Prostate gland (tissue), 2 donors: ENCODE measurements around the gene EDN2. TPM values are rescaled to one million over a fixed set of nuclear protein-coding genes. Genes with fewer than 3 reads are reported as not detected.

Experiments used
- DNase-seq: peaks from one replicate; pipeline ENCODE4 v3.0.0-alpha.2; 2019; ENCODE audit warnings: low spot score
- H3K27ac ChIP-seq, 2 donors: fragments of 200-600 bp; sonication (generic); 2 replicates each; pipeline ENCODE4 v1.5.1; 2017 to 2019
- H3K27me3 ChIP-seq: fragments of 200-600 bp; sonication (generic); replicated peaks from 2 replicates; pipeline ENCODE4 v1.5.1; 2019; ENCODE audit not compliant: insufficient read depth
- H3K36me3 ChIP-seq, 2 donors: fragments of 200-600 bp; sonication (generic); 1 replicate in 1 of 2; 2 replicates in 1 of 2; pipeline versions ENCODE4 v1.5.1 to v1.8.1; 2017 to 2019
- H3K4me1 ChIP-seq: fragments of 200-600 bp; sonication (generic); replicated peaks from 2 replicates; pipeline ENCODE4 v1.5.1; 2019
- H3K4me3 ChIP-seq, 2 donors: fragments of 200-600 bp; sonication (generic); 2 replicates each; pipeline ENCODE4 v1.5.1; 2017 to 2019
- H3K9me3 ChIP-seq: fragments of 200-600 bp; sonication (generic); 2 replicates; pipeline ENCODE4 v1.5.1; 2017
- CTCF ChIP-seq, 4 experiments: fragments of 200-600 bp in 2 of 4; fragments of 450-650 bp in 2 of 4; sonication (generic) in 2 of 4; IDR thresholded peaks; 1 replicate in 3 of 4; 2 replicates in 1 of 4; pipeline ENCODE4 v1.5.1; 2016 to 2019; ENCODE audit warnings: antibody characterized with exemption in 4 of 4, mild to moderate bottlenecking in 2 of 4, moderate library complexity in 2 of 4
- POLR2A ChIP-seq: fragments of 450-650 bp; IDR thresholded peaks from one replicate; pipeline ENCODE4 v1.6.1; 2016; ENCODE audit warnings: antibody characterized with exemption, mild to moderate bottlenecking
- POLR2AphosphoS5 ChIP-seq: sonication (generic); formaldehyde crosslinking; IDR thresholded peaks from one replicate; pipeline ENCODE4 v1.6.1; 2017; ENCODE audit warnings: antibody characterized with exemption
- WGBS: methylation state at CpG from one replicate; pipeline ENCODE4 v1.1.5; 2018; 5-methylcytosine and 5-hydroxymethylcytosine counted together
- intact Hi-C: fragments of 100-400 bp; cut with DNase I; formaldehyde crosslinking; loops from one replicate; pipeline ENCODE4 v1.14.2; 2022
- total RNA-seq, 2 donors: library from RNA; depleted of rRNA; stranded (reverse); fragments of >200 nt; gene quantifications; one replicate each; pipeline ENCODE4 v1.1.0, GENCODE V29; 2016

The EDN2 gene
- total RNA-seq, 2 donors from 2014 or later = 2.6 to 12.6 TPM

GRCh38 chr1:41513383-41513735, 28.9 kb upstream of the EDN2 start:
- no peak for TF ChIP-seq POLR2AphosphoS5
- no peak for TF ChIP-seq POLR2A
- TF ChIP-seq CTCF (IDR thresholded peaks at IDR 0.05) = no peak
- Histone ChIP-seq H3K27me3 (no peaks in the 10 kb centered on the region), H3K4me1 (no peaks in the 10 kb centered on the region), H3K4me3 (no peak overlapping the region), H3K27ac (no peak overlapping the region), H3K9me3 (no peaks in the 10 kb centered on the region), H3K36me3 (no peaks in the 10 kb centered on the region)
- intact Hi-C loops = no loop called here
- 68% methylated on average over 17 of the region's 17 CpGs for WGBS
- DNase-seq = no peak

GRCh38 chr1:41512701-41513382, 28.4 kb upstream of the EDN2 start:
- intact Hi-C loops = no loop called here
- H3K27me3 ChIP-seq = no peaks in the 10 kb centered on the region
- no peaks in the 10 kb centered on the region for H3K9me3 ChIP-seq
- no peaks in the 10 kb centered on the region for H3K4me1 ChIP-seq
- H3K27ac ChIP-seq = no peak overlapping the region
- no peaks in the 10 kb centered on the region for H3K36me3 ChIP-seq
- H3K4me3 ChIP-seq = no peak overlapping the region
- WGBS = 93% methylated on average over 26 of the region's 27 CpGs
- DNase-seq = no peak
- TF ChIP-seq POLR2A = no peak
- TF ChIP-seq CTCF (IDR thresholded peaks at IDR 0.05) = no peak
- TF ChIP-seq POLR2AphosphoS5 = no peak

DNA sequence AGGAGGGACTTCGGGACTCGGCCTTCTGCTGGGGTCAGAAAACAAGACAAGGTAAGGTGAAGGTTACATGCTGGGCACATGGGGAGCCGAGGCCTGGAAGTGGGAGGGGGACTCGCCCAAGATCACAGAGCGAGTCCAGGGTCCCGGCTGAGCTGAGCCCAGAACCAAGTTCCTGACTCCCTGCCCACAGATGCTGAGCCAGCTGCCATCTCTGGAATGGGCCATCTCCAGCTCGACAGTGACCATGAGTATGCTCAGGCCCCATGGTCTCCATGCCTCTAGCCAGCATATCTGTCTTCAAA, 26.7 kb upstream of the EDN2 start:
- no peak for DNase-seq
- Histone ChIP-seq H3K27ac (no peak overlapping the region), H3K4me3 (no peak overlapping the region), H3K27me3 (no peaks in the 10 kb centered on the region), H3K9me3 (no peaks in the 10 kb centered on the region), H3K4me1 (no peaks in the 10 kb centered on the region), H3K36me3 (no peaks in the 10 kb centered on the region)
- intact Hi-C loops = no loop called here
- 92% methylated on average over 7 of the region's 7 CpGs for WGBS
- TF ChIP-seq POLR2AphosphoS5 (no peak), POLR2A (no peak), CTCF (IDR thresholded peaks at IDR 0.05) (no peak)

DNA sequence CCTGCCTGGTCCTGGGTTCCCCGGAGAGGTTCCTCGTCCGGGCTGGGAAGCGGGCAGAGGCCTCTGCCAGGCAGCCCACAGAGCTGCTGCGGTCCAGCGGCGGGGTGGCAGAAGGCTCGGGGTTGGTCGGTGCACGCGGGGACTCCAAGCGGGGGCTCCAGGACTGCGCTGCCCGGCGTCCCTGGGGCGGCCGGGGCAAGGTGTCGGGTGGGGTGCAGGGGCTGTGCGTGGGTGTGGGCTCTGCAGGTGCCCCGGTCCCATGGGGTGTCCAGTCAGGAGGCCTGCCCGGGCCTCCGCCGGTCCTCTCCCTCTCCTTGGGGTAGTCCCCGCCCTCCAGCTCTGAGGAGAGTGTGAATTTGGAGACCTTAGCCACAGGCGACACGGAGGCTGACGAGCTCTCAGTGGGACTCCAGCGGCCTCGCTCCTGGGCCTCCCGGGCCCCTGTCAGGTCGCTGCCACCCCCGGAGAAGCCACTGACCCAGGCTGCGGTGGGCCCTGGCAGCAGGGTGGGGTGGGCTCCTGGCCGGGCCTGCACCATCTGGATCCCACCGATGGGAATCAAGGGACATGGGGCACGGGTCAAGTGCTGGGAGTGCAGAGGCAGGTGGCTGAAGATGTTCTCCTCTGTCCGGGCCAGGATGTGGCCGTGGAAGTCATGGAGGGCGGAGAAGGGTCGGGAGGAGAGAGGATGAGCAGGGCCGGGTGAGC, 26.2 kb upstream of the EDN2 start:
- WGBS = 95% methylated on average over 35 of the region's 41 CpGs
- intact Hi-C loops = no loop called here
- DNase-seq = no peak
- H3K27ac ChIP-seq = no peak overlapping the region
- no peaks in the 10 kb centered on the region for H3K36me3 ChIP-seq
- H3K4me1 ChIP-seq = no peaks in the 10 kb centered on the region
- no peaks in the 10 kb centered on the region for H3K27me3 ChIP-seq
- TF ChIP-seq POLR2A (no peak), CTCF (IDR thresholded peaks at IDR 0.05) (no peak), POLR2AphosphoS5 (no peak)
- no peak overlapping the region for H3K4me3 ChIP-seq
- no peaks in the 10 kb centered on the region for H3K9me3 ChIP-seq

- 79% methylated on average over 9 of the region's 9 CpGs for WGBS
- DNase-seq = no peak
- Histone ChIP-seq H3K36me3 (no peaks in the 10 kb centered on the region), H3K9me3 (no peaks in the 10 kb centered on the region), H3K4me3 (no peak overlapping the region), H3K4me1 (no peaks in the 10 kb centered on the region), H3K27ac (no peak overlapping the region), H3K27me3 (no peaks in the 10 kb centered on the region)
- intact Hi-C loops = no loop called here
- TF ChIP-seq CTCF (IDR thresholded peaks at IDR 0.05) (no peak), POLR2A (no peak), POLR2AphosphoS5 (no peak)
Measured at GRCh38 chr1:41509270-41509671, 24.8 kb upstream of the EDN2 start.
